HG03103 (cell line): ENCODE data around the gene MIPOL1.
"Not testable (repeated sequence)": the region's sequence is repeated elsewhere in the genome, so short reads cannot be mapped to it uniquely, and the experiment has no call there.

ENCODE experiments used
- ATAC-seq: cut with Tn5 transposase; IDR thresholded peaks from one replicate; pipeline ENCODE4 v1.9.1; 2021; ENCODE audit warnings: low read depth; ENCODE audit not compliant: unreplicated experiment

MIPOL1 gene

GRCh38 chr14:37376944-37377609 is 179.3 kb downstream of the MIPOL1 start:
- ATAC-seq, result no peak

GRCh38 chr14:37384870-37385596 is 187.3 kb downstream of the MIPOL1 start:
- ATAC-seq, result no peak

- not testable (repeated sequence) for ATAC-seq
These were observed 199.6 kb downstream of the MIPOL1 start for GRCh38 chr14:37397157-37397940.

- ATAC-seq, result no peak
These were observed 200.1 kb downstream of the MIPOL1 start for GRCh38 chr14:37397941-37398215.

GRCh38 chr14:37399517-37399916 is 201.8 kb downstream of the MIPOL1 start:
- ATAC-seq, result no peak

- ATAC-seq, result no peak
These were observed 203.4 kb downstream of the MIPOL1 start for GRCh38 chr14:37401093-37401492.

GRCh38 chr14:37403626-37404025 is 205.9 kb downstream of the MIPOL1 start:
- no peak for ATAC-seq

- no peak for ATAC-seq
These were observed 208.4 kb downstream of the MIPOL1 start for GRCh38 chr14:37406095-37406494.

- no peak for ATAC-seq
These were observed 213.5 kb downstream of the MIPOL1 start for GRCh38 chr14:37411079-37411735.

GRCh38 chr14:37413050-37413449 is 215.3 kb downstream of the MIPOL1 start:
- ATAC-seq, result no peak

- no peak for ATAC-seq
These were observed 215.8 kb downstream of the MIPOL1 start for GRCh38 chr14:37413504-37414003.

- ATAC-seq, result no peak
These were observed 218.5 kb downstream of the MIPOL1 start for GRCh38 chr14:37416264-37416663.

- ATAC-seq, result no peak
These were observed 219.4 kb downstream of the MIPOL1 start for GRCh38 chr14:37417151-37417550.

GRCh38 chr14:37417833-37418232 is 220.1 kb downstream of the MIPOL1 start:
- ATAC-seq, result no peak

- no peak for ATAC-seq
These were observed 222.9 kb downstream of the MIPOL1 start for GRCh38 chr14:37420622-37421021.

- ATAC-seq, result no peak
These were observed 224.6 kb downstream of the MIPOL1 start for GRCh38 chr14:37422319-37422718.

GRCh38 chr14:37422748-37423147 is 225.0 kb downstream of the MIPOL1 start:
- no peak for ATAC-seq

GRCh38 chr14:37428954-37429353 is 231.2 kb downstream of the MIPOL1 start:
- no peak for ATAC-seq

- no peak for ATAC-seq
These were observed 231.9 kb downstream of the MIPOL1 start for GRCh38 chr14:37429618-37430017.

- ATAC-seq, result no peak
These were observed 237.1 kb downstream of the MIPOL1 start for GRCh38 chr14:37434867-37435266.

- ATAC-seq, result no peak
These were observed 238.8 kb downstream of the MIPOL1 start for GRCh38 chr14:37436519-37436918.
